Large intestine (tissue), 3 donors: Measurements from ENCODE around the gene CXCL3. TPM values are rescaled to one million over a fixed set of nuclear protein-coding genes. Genes with fewer than 3 reads are reported as not detected.

Experiments used
- DNase-seq, 2 donors: peaks; one replicate each; pipeline versions ENCODE4 v3.0.0 to v3.0.0-alpha.2; 2013
- H3K27ac ChIP-seq: one replicate; pipeline ENCODE4 v1.5.1; 2013; ENCODE audit warnings: low read length
- H3K27me3 ChIP-seq: 2 replicates; pipeline ENCODE4 v1.6.1; 2013; ENCODE audit warnings: low read length; ENCODE audit not compliant: control insufficient read depth, insufficient read depth
- H3K36me3 ChIP-seq: 2 replicates; pipeline ENCODE4 v1.6.1; 2013; ENCODE audit warnings: low read length; ENCODE audit not compliant: control insufficient read depth, insufficient read depth
- H3K4me1 ChIP-seq: one replicate; pipeline ENCODE4 v1.6.1; 2013; ENCODE audit warnings: low read length; ENCODE audit not compliant: control insufficient read depth, insufficient read depth
- H3K4me3 ChIP-seq: one replicate; pipeline ENCODE4 v1.5.1; 2013; ENCODE audit warnings: low read length
- H3K9me3 ChIP-seq: one replicate; pipeline ENCODE4 v1.6.1; 2013; ENCODE audit warnings: mild to moderate bottlenecking, low read depth, low read length, moderate library complexity; ENCODE audit not compliant: control insufficient read depth
- WGBS: methylation state at CpG from one replicate; pipeline ENCODE4 v1.1.5; 2013; ENCODE audit warnings: low lambda C conversion rate; ENCODE audit not compliant: insufficient coverage; 5-methylcytosine and 5-hydroxymethylcytosine counted together
- polyA plus RNA-seq: library from polyadenylated mRNA; unstranded; fragments of 120-200 nt; gene quantifications from one replicate; pipeline ENCODE4 v1.2.1, GENCODE V29; 2013

CXCL3 gene
- polyA plus RNA-seq, 1 donor, result 1.4 TPM

GRCh38 chr4:74039315-74039763 is 850 bp upstream of the CXCL3 start:
- Histone ChIP-seq H3K9me3 (no peaks in the 10 kb centered on the region), H3K27ac (peak overlapping the region; percentile 71), H3K4me1 (peaks cover 3% of the 10 kb centered on the region), H3K4me3 (peak overlapping the region; percentile 87), H3K36me3 (no peaks in the 10 kb centered on the region), H3K27me3 (no peaks in the 10 kb centered on the region)
- DNase-seq, result peak in 1 of 2 donors; percentile 30
- no CpG with 5 or more reads among the region's 4 CpGs for WGBS

- H3K27me3 ChIP-seq, result no peaks in the 10 kb centered on the region
- WGBS, result no CpG with 5 or more reads among the region's 17 CpGs
- peaks cover 3% of the 10 kb centered on the region for H3K4me1 ChIP-seq
- DNase-seq, result peak in 1 of 2 donors; percentile 52
- H3K36me3 ChIP-seq, result no peaks in the 10 kb centered on the region
- H3K4me3 ChIP-seq, result peak overlapping the region; percentile 87
- H3K9me3 ChIP-seq, result no peaks in the 10 kb centered on the region
- H3K27ac ChIP-seq, result peak overlapping the region; percentile 71
These were observed 434 bp downstream of the CXCL3 start for GRCh38 chr4:74038086-74038424.

GRCh38 chr4:74037076-74037955 is 1.2 kb downstream of the CXCL3 start:
- peaks cover 3% of the 10 kb centered on the region for H3K4me1 ChIP-seq
- peak overlapping the region; percentile 87 for H3K4me3 ChIP-seq
- H3K27ac ChIP-seq, result no peak overlapping the region
- H3K36me3 ChIP-seq, result no peaks in the 10 kb centered on the region
- no CpG with 5 or more reads among the region's 4 CpGs for WGBS
- H3K27me3 ChIP-seq, result no peaks in the 10 kb centered on the region
- peak in 1 of 2 donors; percentile 11 for DNase-seq
- no peaks in the 10 kb centered on the region for H3K9me3 ChIP-seq

DNA sequence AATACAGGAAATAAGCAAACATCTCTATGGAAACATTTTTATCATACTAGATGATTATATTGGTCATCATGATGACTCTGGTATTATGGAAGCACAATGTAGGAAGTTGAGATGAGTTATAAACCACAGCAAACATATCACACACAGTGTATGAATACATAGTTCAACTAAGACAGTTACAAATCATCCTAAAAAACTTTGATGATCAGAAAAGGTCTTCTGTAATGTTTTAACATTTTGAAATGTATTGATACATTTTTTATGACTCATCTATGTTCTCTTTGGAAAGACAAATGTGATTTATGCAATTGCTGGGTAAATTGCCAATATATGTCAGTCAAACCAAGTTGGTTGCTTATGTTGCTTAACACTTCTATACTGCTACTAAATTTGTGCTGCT is 4.8 kb downstream of the CXCL3 start:
- Histone ChIP-seq H3K27ac (no peak overlapping the region), H3K27me3 (no peaks in the 10 kb centered on the region), H3K36me3 (no peaks in the 10 kb centered on the region), H3K9me3 (no peaks in the 10 kb centered on the region), H3K4me1 (peaks cover 3% of the 10 kb centered on the region), H3K4me3 (no peak overlapping the region)
- no peak for DNase-seq

- H3K4me3 ChIP-seq, result no peak overlapping the region
- no peak overlapping the region for H3K27ac ChIP-seq
- H3K9me3 ChIP-seq, result peaks cover 6% of the 10 kb centered on the region
- peaks cover 1% of the 10 kb centered on the region for H3K4me1 ChIP-seq
- H3K36me3 ChIP-seq, result no peaks in the 10 kb centered on the region
- DNase-seq, result no peak
- H3K27me3 ChIP-seq, result no peaks in the 10 kb centered on the region
These were observed 6.4 kb downstream of the CXCL3 start for GRCh38 chr4:74032064-74032463.

DNA sequence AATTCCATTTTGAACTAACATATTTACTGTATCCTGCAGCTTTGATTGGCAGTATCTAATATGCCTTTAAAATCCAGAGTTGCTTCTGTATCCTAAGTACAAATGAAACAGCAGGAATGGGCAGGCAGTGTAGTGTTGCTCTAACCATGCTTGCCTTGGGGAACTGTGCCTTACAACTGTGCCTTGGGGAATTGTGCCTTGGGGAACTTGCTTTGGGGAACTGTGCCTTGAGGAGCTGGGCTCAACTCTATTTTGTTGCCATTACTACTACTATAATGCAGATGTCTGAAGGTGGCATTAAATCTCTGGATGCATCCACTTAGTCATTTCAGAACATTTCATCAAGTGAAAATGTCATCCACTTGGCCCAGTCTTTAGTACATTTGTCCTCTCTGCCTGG is 6.9 kb downstream of the CXCL3 start:
- Histone ChIP-seq H3K4me3 (no peak overlapping the region), H3K27me3 (no peaks in the 10 kb centered on the region), H3K4me1 (no peaks in the 10 kb centered on the region), H3K27ac (no peak overlapping the region), H3K36me3 (no peaks in the 10 kb centered on the region), H3K9me3 (peaks cover 6% of the 10 kb centered on the region)
- DNase-seq, result no peak

DNA sequence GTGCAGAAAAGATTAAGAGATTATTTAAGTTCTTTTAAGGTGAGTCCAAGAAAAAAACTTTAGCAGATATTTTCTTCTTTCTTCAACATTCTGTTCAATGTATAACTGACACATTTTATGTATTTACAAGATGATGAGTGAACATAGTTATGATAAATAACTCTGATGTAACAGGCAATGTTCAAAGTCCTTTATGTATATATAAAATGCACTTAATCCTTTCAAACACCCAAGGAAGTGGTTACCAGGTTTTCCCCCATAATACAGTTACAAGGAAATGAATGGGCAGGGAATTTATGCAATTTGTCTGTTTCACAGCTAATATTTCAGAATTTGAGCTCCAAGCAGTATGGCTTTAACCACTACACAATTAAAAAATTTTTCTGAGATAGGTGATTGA is 8.2 kb downstream of the CXCL3 start:
- H3K4me3 ChIP-seq, result no peak overlapping the region
- H3K36me3 ChIP-seq, result no peaks in the 10 kb centered on the region
- DNase-seq, result peak in 1 of 2 donors; percentile 45
- no peak overlapping the region for H3K27ac ChIP-seq
- no peaks in the 10 kb centered on the region for H3K4me1 ChIP-seq
- H3K27me3 ChIP-seq, result no peaks in the 10 kb centered on the region
- peaks cover 6% of the 10 kb centered on the region for H3K9me3 ChIP-seq

DNA sequence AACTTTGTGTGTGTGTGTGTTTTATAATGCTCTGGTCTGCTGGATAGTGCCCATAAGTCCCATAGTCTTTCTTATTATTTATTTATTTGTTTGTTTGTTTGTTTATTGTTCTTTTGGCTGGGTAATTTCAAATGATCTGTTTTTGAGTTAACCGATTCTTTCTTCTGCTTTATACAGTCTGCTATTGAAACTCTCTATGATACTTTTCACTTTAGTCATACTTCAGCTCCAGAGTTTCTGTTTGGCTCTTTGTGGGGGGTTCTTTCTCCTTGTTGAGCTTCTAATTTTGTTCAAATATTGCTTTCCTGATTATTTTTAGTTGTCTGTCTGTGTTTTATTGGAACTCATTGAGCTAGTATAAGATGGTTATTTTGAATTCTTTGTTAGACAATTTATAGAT is 10.0 kb downstream of the CXCL3 start:
- Histone ChIP-seq H3K36me3 (no peaks in the 10 kb centered on the region), H3K27ac (no peak overlapping the region), H3K9me3 (peaks cover 6% of the 10 kb centered on the region), H3K4me3 (no peak overlapping the region), H3K4me1 (no peaks in the 10 kb centered on the region), H3K27me3 (no peaks in the 10 kb centered on the region)
- DNase-seq, result no peak
- WGBS, result 0% methylated on average over 1 of the region's 1 CpG

GRCh38 chr4:74023709-74024108 is 14.8 kb downstream of the CXCL3 start:
- H3K27me3 ChIP-seq, result no peaks in the 10 kb centered on the region
- H3K9me3 ChIP-seq, result peaks cover 6% of the 10 kb centered on the region
- H3K4me1 ChIP-seq, result no peaks in the 10 kb centered on the region
- no peaks in the 10 kb centered on the region for H3K36me3 ChIP-seq
- 63% methylated on average over 1 of the region's 2 CpGs for WGBS
- peak; percentile 12 to 50 for DNase-seq
- H3K4me3 ChIP-seq, result no peak overlapping the region
- H3K27ac ChIP-seq, result peak overlapping the region; percentile 19

GRCh38 chr4:74021601-74022000 is 16.9 kb downstream of the CXCL3 start:
- WGBS, result 57% methylated on average over 1 of the region's 2 CpGs
- DNase-seq, result no peak
- H3K4me3 ChIP-seq, result no peak overlapping the region
- H3K27me3 ChIP-seq, result no peaks in the 10 kb centered on the region
- no peaks in the 10 kb centered on the region for H3K36me3 ChIP-seq
- H3K4me1 ChIP-seq, result no peaks in the 10 kb centered on the region
- H3K9me3 ChIP-seq, result no peaks in the 10 kb centered on the region
- H3K27ac ChIP-seq, result no peak overlapping the region

GRCh38 chr4:74018771-74019170 is 19.7 kb downstream of the CXCL3 start:
- WGBS, result 83% methylated on average over 1 of the region's 3 CpGs
- H3K27me3 ChIP-seq, result no peaks in the 10 kb centered on the region
- no peaks in the 10 kb centered on the region for H3K36me3 ChIP-seq
- no peaks in the 10 kb centered on the region for H3K9me3 ChIP-seq
- no peaks in the 10 kb centered on the region for H3K4me1 ChIP-seq
- H3K4me3 ChIP-seq, result no peak overlapping the region
- no peak for DNase-seq
- H3K27ac ChIP-seq, result no peak overlapping the region
